ENCODE measurements around the gene FAM186B. TPM values are rescaled to one million over a fixed set of nuclear protein-coding genes. Genes with fewer than 3 reads are reported as not detected.

The FAM186B gene
- polyA plus RNA-seq, 6 donors from 2014 or later: 0.16 to 0.21 (median 0.17) TPM; not detected in 3

DNA sequence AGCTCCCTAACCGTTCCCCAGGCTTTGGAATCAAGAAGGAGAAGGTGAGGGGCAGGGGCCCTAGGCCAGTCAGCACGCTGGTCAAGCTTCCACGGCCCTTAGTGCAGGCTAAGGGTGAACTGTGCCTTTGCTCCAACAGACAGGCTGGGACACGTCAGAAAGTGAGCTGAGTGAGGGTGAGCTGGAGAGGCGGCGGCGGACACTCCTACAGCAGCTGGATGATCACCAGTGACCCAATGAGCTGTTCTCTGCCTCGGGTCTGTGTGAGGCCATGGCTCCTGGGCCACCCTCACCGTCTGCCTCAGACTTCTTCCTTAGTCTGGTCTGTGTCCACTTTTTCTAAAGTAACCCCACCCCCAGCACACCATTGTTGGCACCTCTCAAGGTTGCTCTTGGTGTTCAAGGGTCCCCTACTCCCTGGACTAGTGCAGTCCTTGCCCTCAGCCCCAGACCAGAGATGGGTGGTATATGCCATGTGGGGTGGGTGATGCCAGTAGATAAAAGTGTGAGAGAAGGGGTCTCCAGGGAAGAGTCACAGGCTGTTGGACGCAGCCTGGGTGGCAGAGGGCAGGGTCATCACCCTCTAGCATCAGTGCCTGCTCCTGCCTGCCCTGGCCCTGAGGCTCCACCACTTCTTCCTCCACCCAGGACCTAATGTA is 38.7 kb upstream of the FAM186B start:
- ATAC-seq (ENCODE audit: low read depth in 2 of 2) (peak; percentile 10 to 17), DNase-seq (no peak)
- Mint-ChIP-seq H3K27me3 (no peaks in the 10 kb centered on the region), H3K4me3 (peak overlapping the region in 1 of 8 donors; percentile 33), H3K27ac (peak overlapping the region; percentile 75 to 93 (median 82)), H3K4me1 (peaks cover 37 to 43% (median 41%) of the 10 kb centered on the region in 3 donors), H3K36me3 (peaks cover 3 to 13% of the 10 kb centered on the region in 2 donors), H3K9me3 (no peaks in the 10 kb centered on the region)

DNA sequence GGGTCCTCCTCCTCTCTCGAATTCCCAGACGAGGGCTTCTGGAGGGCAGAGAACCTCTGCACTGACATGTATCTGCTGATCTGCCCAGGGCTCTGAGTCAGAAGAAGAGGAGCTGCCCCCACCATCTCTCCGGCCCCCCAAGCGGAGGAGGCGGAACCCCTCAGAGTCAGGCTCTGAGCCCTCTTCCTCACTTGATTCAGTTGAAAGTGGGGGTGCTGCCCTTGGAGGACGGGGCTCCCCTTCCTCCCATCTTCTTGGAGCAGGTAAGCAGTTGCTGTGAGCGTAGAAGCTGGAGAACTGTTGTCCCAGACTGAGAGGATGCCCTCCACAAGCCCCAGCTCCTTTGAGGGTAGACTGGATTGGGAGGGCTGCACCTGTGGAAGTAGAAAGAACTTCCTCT is 37.7 kb upstream of the FAM186B start:
- peak overlapping the region in 2 of 6 donors; percentile 24 to 47 for H3K27ac Mint-ChIP-seq
- H3K4me3 Mint-ChIP-seq: no peak overlapping the region
- DNase-seq (no peak), ATAC-seq (ENCODE audit: low read depth in 2 of 2) (no peak)
- peaks cover 0 to 10% of the 10 kb centered on the region in 2 donors for H3K36me3 Mint-ChIP-seq
- no peaks in the 10 kb centered on the region for H3K9me3 Mint-ChIP-seq
- H3K4me1 Mint-ChIP-seq: peaks cover 42 to 47% (median 43%) of the 10 kb centered on the region in 3 donors
- H3K27me3 Mint-ChIP-seq: no peaks in the 10 kb centered on the region

- Mint-ChIP-seq H3K4me1 (peaks cover 41 to 47% (median 45%) of the 10 kb centered on the region in 3 donors), H3K27ac (peak overlapping the region in 3 of 6 donors; percentile 6 to 78 (median 33)), H3K27me3 (no peaks in the 10 kb centered on the region), H3K9me3 (no peaks in the 10 kb centered on the region), H3K4me3 (no peak overlapping the region), H3K36me3 (peaks cover 0 to 10% of the 10 kb centered on the region in 2 donors)
- ATAC-seq (ENCODE audit: low read depth in 2 of 2) (no peak), DNase-seq (no peak)
Measured at GRCh38 chr12:49642370-49642802, 36.9 kb upstream of the FAM186B start.

GRCh38 chr12:49641748-49642369 is 36.4 kb upstream of the FAM186B start:
- Mint-ChIP-seq H3K4me3 (no peak overlapping the region), H3K27ac (peak overlapping the region in 1 of 6 donors; percentile 70), H3K36me3 (peaks cover 0 to 10% of the 10 kb centered on the region in 2 donors), H3K9me3 (no peaks in the 10 kb centered on the region), H3K27me3 (no peaks in the 10 kb centered on the region), H3K4me1 (peaks cover 46 to 50% (median 48%) of the 10 kb centered on the region in 3 donors)
- DNase-seq (no peak), ATAC-seq (ENCODE audit: low read depth in 2 of 2) (no peak)

- ATAC-seq (ENCODE audit: low read depth in 2 of 2): peak; percentile 94 to 97
- H3K27me3 Mint-ChIP-seq: no peaks in the 10 kb centered on the region
- H3K36me3 Mint-ChIP-seq: no peaks in the 10 kb centered on the region
- DNase-seq: peak; percentile 40
- H3K4me3 Mint-ChIP-seq: no peak overlapping the region
- peak overlapping the region in 4 of 6 donors; percentile 13 to 86 (median 28) for H3K27ac Mint-ChIP-seq
- H3K9me3 Mint-ChIP-seq: no peaks in the 10 kb centered on the region
- peaks cover 28 to 45% (median 45%) of the 10 kb centered on the region in 3 donors for H3K4me1 Mint-ChIP-seq
Measured at GRCh38 chr12:49636979-49637755, 31.7 kb upstream of the FAM186B start.

GRCh38 chr12:49636574-49636973 is 31.1 kb upstream of the FAM186B start:
- ATAC-seq (ENCODE audit: low read depth in 2 of 2): no peak
- no peaks in the 10 kb centered on the region for H3K9me3 Mint-ChIP-seq
- H3K27ac Mint-ChIP-seq: peak overlapping the region in 5 of 6 donors; percentile 8 to 87 (median 29)

DNA sequence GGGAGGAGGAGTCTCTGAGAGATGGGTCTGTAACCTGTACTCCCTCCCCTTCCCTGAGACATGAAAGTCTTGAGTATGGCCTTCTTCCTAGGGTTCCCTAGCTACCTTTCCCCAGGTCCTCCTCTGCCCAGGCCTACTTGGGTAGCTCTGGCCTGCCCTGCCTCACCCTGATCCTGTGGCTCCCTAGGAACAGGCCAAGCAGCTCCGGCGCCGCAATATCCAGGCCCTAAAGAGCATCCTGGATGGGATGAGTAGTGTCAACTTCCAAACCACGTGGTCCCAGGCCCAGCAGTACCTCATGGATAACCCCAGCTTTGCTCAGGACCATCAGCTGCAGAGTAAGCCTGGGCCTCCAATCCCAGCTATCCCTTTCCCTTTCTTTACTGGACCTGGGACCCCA is 30.2 kb upstream of the FAM186B start:
- Mint-ChIP-seq H3K36me3 (no peaks in the 10 kb centered on the region), H3K9me3 (no peaks in the 10 kb centered on the region), H3K4me3 (no peak overlapping the region), H3K4me1 (peaks cover 33 to 45% (median 42%) of the 10 kb centered on the region in 3 donors), H3K27me3 (no peaks in the 10 kb centered on the region), H3K27ac (peak overlapping the region in 2 of 6 donors; percentile 19 to 59)
- no peak for DNase-seq
- ATAC-seq (ENCODE audit: low read depth in 2 of 2): no peak

More at GRCh38 chr12:49636574-49636973, 31.1 kb upstream of the FAM186B start:
- Mint-ChIP-seq H3K36me3 (no peaks in the 10 kb centered on the region), H3K27me3 (no peaks in the 10 kb centered on the region), H3K4me1 (peaks cover 33 to 45% (median 45%) of the 10 kb centered on the region in 3 donors), H3K4me3 (no peak overlapping the region)
- DNase-seq: no peak

- Mint-ChIP-seq H3K36me3 (no peaks in the 10 kb centered on the region), H3K4me3 (no peak overlapping the region), H3K9me3 (no peaks in the 10 kb centered on the region), H3K4me1 (peaks cover 33 to 42% (median 35%) of the 10 kb centered on the region in 3 donors), H3K27me3 (no peaks in the 10 kb centered on the region), H3K27ac (peak overlapping the region in 2 of 6 donors; percentile 57 to 79)
- ATAC-seq (ENCODE audit: low read depth in 2 of 2): no peak
- no peak for DNase-seq
Measured at GRCh38 chr12:49635036-49635435, 29.6 kb upstream of the FAM186B start.

- Mint-ChIP-seq H3K4me1 (peaks cover 26 to 33% (median 27%) of the 10 kb centered on the region in 3 donors), H3K27ac (no peak overlapping the region), H3K9me3 (no peaks in the 10 kb centered on the region), H3K27me3 (no peaks in the 10 kb centered on the region), H3K4me3 (no peak overlapping the region), H3K36me3 (no peaks in the 10 kb centered on the region)
- no peak for ATAC-seq (ENCODE audit: low read depth in 2 of 2)
- no peak for DNase-seq
Measured at GRCh38 chr12:49633703-49634345, 28.4 kb upstream of the FAM186B start.

DNA sequence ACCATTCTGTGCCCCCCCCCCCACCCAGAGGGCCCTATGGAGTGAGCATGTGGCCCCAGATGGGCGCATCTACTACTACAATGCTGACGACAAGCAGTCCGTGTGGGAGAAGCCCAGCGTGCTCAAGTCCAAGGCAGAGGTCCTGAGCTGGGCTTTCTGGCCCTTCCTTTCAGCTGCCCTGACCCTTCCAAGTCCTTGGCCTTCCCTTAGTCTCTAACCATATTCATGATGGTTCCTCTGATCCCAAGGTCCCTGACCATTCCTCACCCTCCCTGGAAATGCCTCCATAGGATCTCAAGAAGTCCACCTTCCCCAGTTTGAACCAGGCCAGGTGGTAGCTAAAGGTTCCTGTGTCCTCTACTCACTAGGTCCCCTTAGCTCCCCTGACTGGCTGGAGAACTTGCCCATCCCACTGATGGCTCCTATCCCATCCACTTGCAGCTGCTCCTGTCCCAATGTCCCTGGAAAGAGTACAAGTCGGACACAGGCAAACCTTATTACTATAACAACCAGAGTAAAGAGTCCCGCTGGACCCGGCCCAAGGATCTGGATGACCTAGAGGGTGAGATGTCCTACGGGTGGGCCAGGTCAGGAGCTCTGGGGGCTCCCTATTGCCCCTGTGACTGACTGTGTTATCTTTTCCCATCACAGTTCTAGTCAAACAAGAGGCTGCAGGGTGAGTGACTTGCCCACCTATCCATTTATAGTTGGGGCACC is 27.7 kb upstream of the FAM186B start:
- no peak overlapping the region for H3K4me3 Mint-ChIP-seq
- no peaks in the 10 kb centered on the region for H3K36me3 Mint-ChIP-seq
- DNase-seq (no peak), ATAC-seq (ENCODE audit: low read depth in 2 of 2) (no peak)
- peak overlapping the region in 3 of 6 donors; percentile 73 to 91 (median 77) for H3K27ac Mint-ChIP-seq
- H3K27me3 Mint-ChIP-seq: no peaks in the 10 kb centered on the region
- no peaks in the 10 kb centered on the region for H3K9me3 Mint-ChIP-seq
- peaks cover 23 to 30% (median 26%) of the 10 kb centered on the region in 3 donors for H3K4me1 Mint-ChIP-seq

DNA sequence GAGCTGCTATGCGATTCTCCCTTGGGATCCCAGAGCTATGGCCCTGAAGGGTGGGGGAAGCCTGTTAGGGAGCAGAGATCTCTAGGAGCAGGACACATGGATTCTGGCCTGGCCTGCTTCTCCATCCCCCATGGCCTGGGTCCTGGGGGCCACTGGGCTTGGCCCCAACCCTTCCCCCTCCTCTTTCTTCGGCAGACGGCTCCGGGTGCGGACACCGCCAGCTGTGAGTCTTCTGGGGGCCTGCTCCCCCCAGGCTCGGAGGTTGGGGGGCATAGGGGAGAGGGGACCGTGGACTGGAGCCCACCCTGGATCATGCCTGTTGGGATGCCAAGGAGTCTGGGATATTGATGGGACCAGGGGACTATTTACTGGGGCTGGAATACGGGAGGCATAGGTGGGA is 27.0 kb upstream of the FAM186B start:
- no peaks in the 10 kb centered on the region for H3K27me3 Mint-ChIP-seq
- no peaks in the 10 kb centered on the region for H3K9me3 Mint-ChIP-seq
- H3K27ac Mint-ChIP-seq: peak overlapping the region in 2 of 6 donors; percentile 3 to 65
- no peak for ATAC-seq (ENCODE audit: low read depth in 2 of 2)
- peaks cover 18 to 25% (median 20%) of the 10 kb centered on the region in 3 donors for H3K4me1 Mint-ChIP-seq
- no peak overlapping the region for H3K4me3 Mint-ChIP-seq
- DNase-seq: no peak
- H3K36me3 Mint-ChIP-seq: no peaks in the 10 kb centered on the region

DNA sequence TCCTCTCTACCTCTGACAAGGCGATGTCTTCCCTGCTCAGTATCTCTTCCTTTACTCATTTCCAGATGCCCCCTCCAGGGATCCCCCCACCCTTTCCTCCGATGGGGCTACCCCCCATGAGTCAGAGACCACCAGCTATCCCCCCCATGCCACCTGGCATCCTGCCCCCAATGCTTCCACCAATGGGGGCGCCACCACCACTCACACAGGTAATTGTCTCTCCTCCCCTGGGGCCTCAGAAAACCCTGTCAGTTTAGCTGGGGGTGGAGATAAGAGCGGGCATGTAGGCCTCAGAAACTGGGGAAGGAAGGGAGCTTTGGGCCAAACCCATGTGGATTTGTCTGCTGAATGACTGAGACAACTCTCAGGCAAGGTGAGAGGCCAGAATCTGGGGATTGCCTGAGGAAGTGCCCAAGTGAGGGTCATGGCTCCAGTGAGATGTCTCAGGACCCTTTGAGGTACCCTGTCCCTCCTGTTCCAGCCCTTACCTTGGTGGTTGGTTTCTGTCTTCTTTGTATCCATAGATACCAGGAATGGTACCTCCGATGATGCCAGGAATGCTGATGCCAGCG is 26.0 kb upstream of the FAM186B start:
- Mint-ChIP-seq H3K4me1 (peaks cover 9 to 17% (median 11%) of the 10 kb centered on the region in 3 donors), H3K36me3 (no peaks in the 10 kb centered on the region), H3K27me3 (no peaks in the 10 kb centered on the region), H3K4me3 (no peak overlapping the region), H3K27ac (peak overlapping the region in 1 of 6 donors; percentile 52), H3K9me3 (no peaks in the 10 kb centered on the region)
- DNase-seq (no peak), ATAC-seq (ENCODE audit: low read depth in 2 of 2) (no peak)

Measured in naive B cell (primary cell).